K562 (cell line): Measurements from ENCODE around the gene RNF187. TPM values are rescaled to one million over a fixed set of nuclear protein-coding genes. Genes with fewer than 3 reads are reported as not detected.

Experiments
- ARID2 ChIP-seq: fragments of 450-650 bp; IDR thresholded peaks from 2 replicates; pipeline ENCODE4 v1.6.1; 2017; ENCODE audit warnings: antibody characterized with exemption, mild to moderate bottlenecking
- DPF2 ChIP-seq: fragments of 450-650 bp; IDR thresholded peaks from 2 replicates; pipeline ENCODE4 v1.6.1; 2016
- GATA2 ChIP-seq: sonication (generic); formaldehyde crosslinking; IDR thresholded peaks from 2 replicates; pipeline ENCODE4 v1.4.0; 2020; ENCODE audit warnings: mild to moderate bottlenecking, missing genetic modification reagents
- NBN ChIP-seq: fragments of 450-650 bp; IDR thresholded peaks from 2 replicates; pipeline ENCODE4 v1.6.1; 2016; ENCODE audit warnings: low read depth, mild to moderate bottlenecking
- NRF1 ChIP-seq, 2 experiments: fragments of 450-650 bp; IDR thresholded peaks in 1 of 2; conservative IDR thresholded peaks in 1 of 2; 2 replicates each; pipeline ENCODE4 v1.6.1; 2014; ENCODE audit warnings: mild to moderate bottlenecking in 2 of 2
- RBM25 ChIP-seq: fragments of 200-400 bp; formaldehyde crosslinking; IDR thresholded peaks from 2 replicates; pipeline ENCODE4 v1.6.1; 2018; ENCODE audit warnings: low read length, low read depth, moderate library complexity; ENCODE audit not compliant: severe bottlenecking
- TOE1 ChIP-seq, 2 experiments: fragments of 450-650 bp in 1 of 2; sonication (generic) in 1 of 2; formaldehyde crosslinking in 1 of 2; IDR thresholded peaks; 2 replicates each; pipeline versions ENCODE4 v1.7.1 to v1.8.0; 2016 to 2022; ENCODE audit warnings: borderline replicate concordance in 2 of 2, mild to moderate bottlenecking in 2 of 2, antibody characterized with exemption in 1 of 2, inconsistent platforms in 1 of 2, low read depth in 1 of 2, missing genetic modification reagents in 1 of 2, moderate library complexity in 1 of 2
- ZKSCAN3 ChIP-seq: fragments of 250-450 bp; sonication (Bioruptor Pico); IDR thresholded peaks from 2 replicates; pipeline ENCODE4 v1.4.0; 2020
- polyA plus RNA-seq, 8 experiments: library from polyadenylated mRNA; depleted of rRNA in 4 of 8; stranded (reverse) in 5 of 8; unstranded in 3 of 8; fragments of >200 nt; fragmentation: Nextera tagmentation in 2 of 8; fragmentation: Illumina TruSeq in 1 of 8; extraction: Ambion mirVana in 2 of 8; extraction: Trizol in 1 of 8; gene quantifications; 2 replicates each; pipeline versions ENCODE4 v1.2.1 to v1.2.3, GENCODE V29; 2011 to 2014; ENCODE audit warnings: inconsistent platforms in 1 of 8, missing spikeins in 1 of 8
- total RNA-seq, 7 experiments: library from RNA; depleted of rRNA in 6 of 7; stranded (reverse); fragments of >200 nt in 6 of 7; fragmentation: Illumina TruSeq in 2 of 7; extraction: Trizol in 2 of 7; gene quantifications; 2 replicates each; pipeline versions ENCODE4 v1.2.1 to v1.2.3, GENCODE V29; 2011 to 2021; ENCODE audit warnings: low replicate concordance in 1 of 7
- TF ChIP-seq, protein P1 (sequence below), 2 experiments: fragments of 450-650 bp; formaldehyde crosslinking in 1 of 2; IDR thresholded peaks; 2 replicates each; pipeline versions ENCODE4 v1.4.0 to v1.6.1; 2014 to 2020; ENCODE audit warnings: mild to moderate bottlenecking in 2 of 2, borderline replicate concordance in 1 of 2, low read depth in 1 of 2
- TF ChIP-seq, protein P2 (sequence below): fragments of 450-650 bp; IDR thresholded peaks from 2 replicates; pipeline ENCODE4 v1.6.1; 2016
- TF ChIP-seq, protein P3 (sequence below): fragments of 450-650 bp; conservative IDR thresholded peaks from 2 replicates; pipeline ENCODE4 v1.6.1; 2016; ENCODE audit warnings: missing genetic modification characterization, low read depth, mild to moderate bottlenecking, control low read depth, missing compliant biosample characterization
- TF ChIP-seq, protein P4 (sequence below): IDR thresholded peaks from 2 replicates; pipeline ENCODE4 v1.6.1; 2016; ENCODE audit warnings: missing genetic modification characterization, missing compliant biosample characterization

Gene RNF187
- total and polyA plus RNA-seq, 9 of the 15 experiments (the other 6 are each of a cell fraction or from before 2014, with no cell fraction given) = 2.3 to 119 (median 41.9) TPM

DNA sequence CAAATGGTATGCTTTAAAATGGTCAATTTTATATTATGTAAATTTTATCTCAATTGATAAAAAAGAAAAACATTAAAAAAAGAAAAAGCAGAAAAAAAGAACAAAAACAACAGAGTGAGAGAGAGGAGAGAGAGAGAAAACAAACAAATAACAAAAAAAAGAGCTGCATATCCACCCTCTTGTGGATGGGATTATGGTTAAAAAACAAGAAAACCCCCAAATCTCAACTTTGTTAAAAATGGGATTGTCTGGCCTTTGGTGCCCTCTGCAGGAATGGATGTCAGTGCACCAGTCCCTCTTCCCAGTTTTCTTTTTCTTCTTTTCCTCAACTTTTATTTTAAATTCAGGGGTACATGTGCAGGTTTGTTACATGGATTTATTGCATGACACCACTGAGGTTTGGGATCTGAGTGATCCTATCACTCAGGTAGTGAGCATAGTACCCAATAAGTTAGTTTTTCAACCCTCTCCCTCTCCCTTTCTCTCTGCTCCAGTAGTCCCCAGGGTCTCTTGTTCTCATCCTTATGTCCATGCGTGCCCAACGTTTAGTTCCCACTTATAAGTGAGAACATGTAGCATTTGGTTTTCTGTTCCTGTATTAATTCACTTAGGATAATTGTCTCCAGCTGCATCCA, 28.1 kb downstream of the RNF187 start (continued):
- TF ChIP-seq, protein P1, sequence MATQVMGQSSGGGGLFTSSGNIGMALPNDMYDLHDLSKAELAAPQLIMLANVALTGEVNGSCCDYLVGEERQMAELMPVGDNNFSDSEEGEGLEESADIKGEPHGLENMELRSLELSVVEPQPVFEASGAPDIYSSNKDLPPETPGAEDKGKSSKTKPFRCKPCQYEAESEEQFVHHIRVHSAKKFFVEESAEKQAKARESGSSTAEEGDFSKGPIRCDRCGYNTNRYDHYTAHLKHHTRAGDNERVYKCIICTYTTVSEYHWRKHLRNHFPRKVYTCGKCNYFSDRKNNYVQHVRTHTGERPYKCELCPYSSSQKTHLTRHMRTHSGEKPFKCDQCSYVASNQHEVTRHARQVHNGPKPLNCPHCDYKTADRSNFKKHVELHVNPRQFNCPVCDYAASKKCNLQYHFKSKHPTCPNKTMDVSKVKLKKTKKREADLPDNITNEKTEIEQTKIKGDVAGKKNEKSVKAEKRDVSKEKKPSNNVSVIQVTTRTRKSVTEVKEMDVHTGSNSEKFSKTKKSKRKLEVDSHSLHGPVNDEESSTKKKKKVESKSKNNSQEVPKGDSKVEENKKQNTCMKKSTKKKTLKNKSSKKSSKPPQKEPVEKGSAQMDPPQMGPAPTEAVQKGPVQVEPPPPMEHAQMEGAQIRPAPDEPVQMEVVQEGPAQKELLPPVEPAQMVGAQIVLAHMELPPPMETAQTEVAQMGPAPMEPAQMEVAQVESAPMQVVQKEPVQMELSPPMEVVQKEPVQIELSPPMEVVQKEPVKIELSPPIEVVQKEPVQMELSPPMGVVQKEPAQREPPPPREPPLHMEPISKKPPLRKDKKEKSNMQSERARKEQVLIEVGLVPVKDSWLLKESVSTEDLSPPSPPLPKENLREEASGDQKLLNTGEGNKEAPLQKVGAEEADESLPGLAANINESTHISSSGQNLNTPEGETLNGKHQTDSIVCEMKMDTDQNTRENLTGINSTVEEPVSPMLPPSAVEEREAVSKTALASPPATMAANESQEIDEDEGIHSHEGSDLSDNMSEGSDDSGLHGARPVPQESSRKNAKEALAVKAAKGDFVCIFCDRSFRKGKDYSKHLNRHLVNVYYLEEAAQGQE (IDR thresholded peaks at IDR 0.05; ENCODE audit: borderline replicate concordance) = peak; percentile 94
- TF ChIP-seq, protein P1 (CRISPR knock-in tag; IDR thresholded peaks at IDR 0.05; ENCODE audit: low read depth) = no peak
- no peak for TF ChIP-seq NRF1 (conservative IDR thresholded peaks at IDR 0.05 in 1 of 2, IDR thresholded peaks at IDR 0.05 in 1 of 2)
- TF ChIP-seq, protein P2, sequence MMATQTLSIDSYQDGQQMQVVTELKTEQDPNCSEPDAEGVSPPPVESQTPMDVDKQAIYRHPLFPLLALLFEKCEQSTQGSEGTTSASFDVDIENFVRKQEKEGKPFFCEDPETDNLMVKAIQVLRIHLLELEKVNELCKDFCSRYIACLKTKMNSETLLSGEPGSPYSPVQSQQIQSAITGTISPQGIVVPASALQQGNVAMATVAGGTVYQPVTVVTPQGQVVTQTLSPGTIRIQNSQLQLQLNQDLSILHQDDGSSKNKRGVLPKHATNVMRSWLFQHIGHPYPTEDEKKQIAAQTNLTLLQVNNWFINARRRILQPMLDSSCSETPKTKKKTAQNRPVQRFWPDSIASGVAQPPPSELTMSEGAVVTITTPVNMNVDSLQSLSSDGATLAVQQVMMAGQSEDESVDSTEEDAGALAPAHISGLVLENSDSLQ = no peak
- TF ChIP-seq ZKSCAN3 = no peak
- TF ChIP-seq, protein P3, sequence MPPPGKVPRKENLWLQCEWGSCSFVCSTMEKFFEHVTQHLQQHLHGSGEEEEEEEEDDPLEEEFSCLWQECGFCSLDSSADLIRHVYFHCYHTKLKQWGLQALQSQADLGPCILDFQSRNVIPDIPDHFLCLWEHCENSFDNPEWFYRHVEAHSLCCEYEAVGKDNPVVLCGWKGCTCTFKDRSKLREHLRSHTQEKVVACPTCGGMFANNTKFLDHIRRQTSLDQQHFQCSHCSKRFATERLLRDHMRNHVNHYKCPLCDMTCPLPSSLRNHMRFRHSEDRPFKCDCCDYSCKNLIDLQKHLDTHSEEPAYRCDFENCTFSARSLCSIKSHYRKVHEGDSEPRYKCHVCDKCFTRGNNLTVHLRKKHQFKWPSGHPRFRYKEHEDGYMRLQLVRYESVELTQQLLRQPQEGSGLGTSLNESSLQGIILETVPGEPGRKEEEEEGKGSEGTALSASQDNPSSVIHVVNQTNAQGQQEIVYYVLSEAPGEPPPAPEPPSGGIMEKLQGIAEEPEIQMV (tag) = peak; percentile 67; the same call in 1 of the 2 replicates
- peak; percentile 80 for TF ChIP-seq NBN
- TF ChIP-seq, protein P4, sequence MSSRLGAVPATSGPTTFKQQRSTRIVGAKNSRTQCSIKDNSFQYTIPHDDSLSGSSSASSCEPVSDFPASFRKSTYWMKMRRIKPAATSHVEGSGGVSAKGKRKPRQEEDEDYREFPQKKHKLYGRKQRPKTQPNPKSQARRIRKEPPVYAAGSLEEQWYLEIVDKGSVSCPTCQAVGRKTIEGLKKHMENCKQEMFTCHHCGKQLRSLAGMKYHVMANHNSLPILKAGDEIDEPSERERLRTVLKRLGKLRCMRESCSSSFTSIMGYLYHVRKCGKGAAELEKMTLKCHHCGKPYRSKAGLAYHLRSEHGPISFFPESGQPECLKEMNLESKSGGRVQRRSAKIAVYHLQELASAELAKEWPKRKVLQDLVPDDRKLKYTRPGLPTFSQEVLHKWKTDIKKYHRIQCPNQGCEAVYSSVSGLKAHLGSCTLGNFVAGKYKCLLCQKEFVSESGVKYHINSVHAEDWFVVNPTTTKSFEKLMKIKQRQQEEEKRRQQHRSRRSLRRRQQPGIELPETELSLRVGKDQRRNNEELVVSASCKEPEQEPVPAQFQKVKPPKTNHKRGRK = peak; percentile 95
- TF ChIP-seq RBM25 = peak; percentile 57
- TF ChIP-seq TOE1 (IDR thresholded peaks at IDR 0.05; ENCODE audit: borderline replicate concordance) = 0 out of 2 replicates have a peak, but pooled peaks have one; percentile 45
- no peak for TF ChIP-seq TOE1 (CRISPR knock-in tag; IDR thresholded peaks at IDR 0.05; ENCODE audit: borderline replicate concordance, low read depth)
- TF ChIP-seq ARID2 = peak; percentile 97
- 0 out of 2 replicates have a peak, but pooled peaks have one; percentile 32 for TF ChIP-seq DPF2
- no peak for TF ChIP-seq GATA2 (CRISPR knock-in tag)
